K562 (cell line): ENCODE measurements around the gene AAK1.

Source experiments
- POLR2AphosphoS5 ChIP-seq: IDR thresholded peaks from 2 replicates; pipeline ENCODE4 v1.6.1; 2011; ENCODE audit warnings: mild to moderate bottlenecking, low read depth, low read length, moderate library complexity; ENCODE audit not compliant: control insufficient read depth, insufficient read depth
- TF ChIP-seq, protein P1 (sequence below): fragments of 250-450 bp; sonication (Bioruptor Pico); IDR thresholded peaks from 2 replicates; pipeline ENCODE4 v1.4.0; 2020; ENCODE audit warnings: mild to moderate bottlenecking
- TF ChIP-seq, protein P2 (sequence below), 2 experiments: fragments of 450-650 bp; formaldehyde crosslinking in 1 of 2; IDR thresholded peaks; 2 replicates each; pipeline versions ENCODE4 v1.4.0 to v1.6.1; 2014 to 2020; ENCODE audit warnings: mild to moderate bottlenecking in 2 of 2, borderline replicate concordance in 1 of 2, low read depth in 1 of 2
- TF ChIP-seq, protein P3 (sequence below): sonication (generic); formaldehyde crosslinking; IDR thresholded peaks from 2 replicates; pipeline ENCODE4 v1.9.0; 2022; ENCODE audit warnings: mild to moderate bottlenecking, missing genetic modification reagents
- TF ChIP-seq, protein P4 (sequence below), 3 experiments: IDR thresholded peaks in 2 of 3; conservative IDR thresholded peaks in 1 of 3; 2 replicates each; pipeline ENCODE4 v1.5.1; 2011 to 2012; ENCODE audit warnings: low read length in 3 of 3, mild to moderate bottlenecking in 3 of 3, control low read depth in 2 of 3, improper control_type of control experiment in 1 of 3, inconsistent platforms in 1 of 3, low read depth in 1 of 3, mixed read lengths in 1 of 3, moderate library complexity in 1 of 3; ENCODE audit not compliant: insufficient read depth in 2 of 3

DNA sequence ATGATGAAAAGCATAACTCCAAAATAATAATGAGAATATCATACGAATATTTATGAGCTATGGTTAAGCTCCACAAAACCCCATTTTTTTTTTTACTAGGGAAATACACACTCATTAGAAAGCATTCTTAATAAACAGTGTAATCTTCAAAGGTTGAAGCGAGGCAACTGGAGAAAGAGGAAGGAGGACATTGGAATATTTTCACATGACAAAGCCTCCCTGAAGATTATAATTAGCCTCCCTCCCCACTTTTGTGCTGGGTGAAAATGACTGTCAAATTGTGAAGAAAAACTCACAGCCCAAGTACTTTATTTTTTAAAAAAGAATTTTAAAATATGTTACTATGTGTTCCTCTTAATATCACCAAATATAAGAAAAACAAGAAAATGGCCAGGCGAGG lies 142.2 kb downstream of the AAK1 start:
- TF ChIP-seq, protein P1, sequence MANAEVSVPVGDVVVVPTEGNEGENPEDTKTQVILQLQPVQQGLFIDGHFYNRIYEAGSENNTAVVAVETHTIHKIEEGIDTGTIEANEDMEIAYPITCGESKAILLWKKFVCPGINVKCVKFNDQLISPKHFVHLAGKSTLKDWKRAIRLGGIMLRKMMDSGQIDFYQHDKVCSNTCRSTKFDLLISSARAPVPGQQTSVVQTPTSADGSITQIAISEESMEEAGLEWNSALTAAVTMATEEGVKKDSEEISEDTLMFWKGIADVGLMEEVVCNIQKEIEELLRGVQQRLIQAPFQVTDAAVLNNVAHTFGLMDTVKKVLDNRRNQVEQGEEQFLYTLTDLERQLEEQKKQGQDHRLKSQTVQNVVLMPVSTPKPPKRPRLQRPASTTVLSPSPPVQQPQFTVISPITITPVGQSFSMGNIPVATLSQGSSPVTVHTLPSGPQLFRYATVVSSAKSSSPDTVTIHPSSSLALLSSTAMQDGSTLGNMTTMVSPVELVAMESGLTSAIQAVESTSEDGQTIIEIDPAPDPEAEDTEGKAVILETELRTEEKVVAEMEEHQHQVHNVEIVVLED (CRISPR knock-in tag): no peak
- TF ChIP-seq, protein P2, sequence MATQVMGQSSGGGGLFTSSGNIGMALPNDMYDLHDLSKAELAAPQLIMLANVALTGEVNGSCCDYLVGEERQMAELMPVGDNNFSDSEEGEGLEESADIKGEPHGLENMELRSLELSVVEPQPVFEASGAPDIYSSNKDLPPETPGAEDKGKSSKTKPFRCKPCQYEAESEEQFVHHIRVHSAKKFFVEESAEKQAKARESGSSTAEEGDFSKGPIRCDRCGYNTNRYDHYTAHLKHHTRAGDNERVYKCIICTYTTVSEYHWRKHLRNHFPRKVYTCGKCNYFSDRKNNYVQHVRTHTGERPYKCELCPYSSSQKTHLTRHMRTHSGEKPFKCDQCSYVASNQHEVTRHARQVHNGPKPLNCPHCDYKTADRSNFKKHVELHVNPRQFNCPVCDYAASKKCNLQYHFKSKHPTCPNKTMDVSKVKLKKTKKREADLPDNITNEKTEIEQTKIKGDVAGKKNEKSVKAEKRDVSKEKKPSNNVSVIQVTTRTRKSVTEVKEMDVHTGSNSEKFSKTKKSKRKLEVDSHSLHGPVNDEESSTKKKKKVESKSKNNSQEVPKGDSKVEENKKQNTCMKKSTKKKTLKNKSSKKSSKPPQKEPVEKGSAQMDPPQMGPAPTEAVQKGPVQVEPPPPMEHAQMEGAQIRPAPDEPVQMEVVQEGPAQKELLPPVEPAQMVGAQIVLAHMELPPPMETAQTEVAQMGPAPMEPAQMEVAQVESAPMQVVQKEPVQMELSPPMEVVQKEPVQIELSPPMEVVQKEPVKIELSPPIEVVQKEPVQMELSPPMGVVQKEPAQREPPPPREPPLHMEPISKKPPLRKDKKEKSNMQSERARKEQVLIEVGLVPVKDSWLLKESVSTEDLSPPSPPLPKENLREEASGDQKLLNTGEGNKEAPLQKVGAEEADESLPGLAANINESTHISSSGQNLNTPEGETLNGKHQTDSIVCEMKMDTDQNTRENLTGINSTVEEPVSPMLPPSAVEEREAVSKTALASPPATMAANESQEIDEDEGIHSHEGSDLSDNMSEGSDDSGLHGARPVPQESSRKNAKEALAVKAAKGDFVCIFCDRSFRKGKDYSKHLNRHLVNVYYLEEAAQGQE (IDR thresholded peaks at IDR 0.05; ENCODE audit: borderline replicate concordance): no peak
- TF ChIP-seq, protein P2 (CRISPR knock-in tag; IDR thresholded peaks at IDR 0.05; ENCODE audit: low read depth): no peak
- TF ChIP-seq, protein P3, sequence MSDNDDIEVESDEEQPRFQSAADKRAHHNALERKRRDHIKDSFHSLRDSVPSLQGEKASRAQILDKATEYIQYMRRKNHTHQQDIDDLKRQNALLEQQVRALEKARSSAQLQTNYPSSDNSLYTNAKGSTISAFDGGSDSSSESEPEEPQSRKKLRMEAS (CRISPR knock-in tag): no peak
- TF ChIP-seq, protein P4, sequence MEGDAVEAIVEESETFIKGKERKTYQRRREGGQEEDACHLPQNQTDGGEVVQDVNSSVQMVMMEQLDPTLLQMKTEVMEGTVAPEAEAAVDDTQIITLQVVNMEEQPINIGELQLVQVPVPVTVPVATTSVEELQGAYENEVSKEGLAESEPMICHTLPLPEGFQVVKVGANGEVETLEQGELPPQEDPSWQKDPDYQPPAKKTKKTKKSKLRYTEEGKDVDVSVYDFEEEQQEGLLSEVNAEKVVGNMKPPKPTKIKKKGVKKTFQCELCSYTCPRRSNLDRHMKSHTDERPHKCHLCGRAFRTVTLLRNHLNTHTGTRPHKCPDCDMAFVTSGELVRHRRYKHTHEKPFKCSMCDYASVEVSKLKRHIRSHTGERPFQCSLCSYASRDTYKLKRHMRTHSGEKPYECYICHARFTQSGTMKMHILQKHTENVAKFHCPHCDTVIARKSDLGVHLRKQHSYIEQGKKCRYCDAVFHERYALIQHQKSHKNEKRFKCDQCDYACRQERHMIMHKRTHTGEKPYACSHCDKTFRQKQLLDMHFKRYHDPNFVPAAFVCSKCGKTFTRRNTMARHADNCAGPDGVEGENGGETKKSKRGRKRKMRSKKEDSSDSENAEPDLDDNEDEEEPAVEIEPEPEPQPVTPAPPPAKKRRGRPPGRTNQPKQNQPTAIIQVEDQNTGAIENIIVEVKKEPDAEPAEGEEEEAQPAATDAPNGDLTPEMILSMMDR (IDR thresholded peaks at IDR 0.05 in 2 of 3, conservative IDR thresholded peaks at IDR 0.05 in 1 of 3; ENCODE audit: insufficient read depth in 2 of 3, low read depth in 1 of 3, low read length in 3 of 3): no peak
- no peak for TF ChIP-seq POLR2AphosphoS5
